HEK293T (cell line): ENCODE results near the gene AKIRIN2.

ENCODE experiments used
- CTCF ChIA-PET: fragments of 350-600 bp; formaldehyde crosslinking; extraction: SDS; loops from one replicate; lab custom pipeline; 2021; ENCODE audit warnings: antibody characterized with exemption, inconsistent platforms; lab: Yijun Ruan, JAX
- POLR2A ChIA-PET: fragments of 350-600 bp; formaldehyde crosslinking; extraction: SDS; loops from one replicate; lab custom pipeline; 2020; ENCODE audit warnings: antibody characterized with exemption, inconsistent platforms; lab: Yijun Ruan, JAX
- DNase-seq: peaks from one replicate; pipeline ENCODE4 v3.0.0; 2012; ENCODE audit warnings: mixed read lengths; ENCODE audit errors: extremely low spot score
- ARNT ChIP-seq: fragments of 450-650 bp; IDR thresholded peaks from 2 replicates; pipeline ENCODE4 v1.6.1; 2017; ENCODE audit warnings: mild to moderate bottlenecking
- BHLHE40 ChIP-seq: fragments of 450-650 bp; IDR thresholded peaks from 2 replicates; pipeline ENCODE4 v1.6.1; 2016; ENCODE audit warnings: mild to moderate bottlenecking, moderate library complexity, borderline replicate concordance
- CTBP1 ChIP-seq: fragments of 450-650 bp; IDR thresholded peaks from 2 replicates; pipeline ENCODE4 v1.6.1; 2016; ENCODE audit warnings: borderline replicate concordance
- ELF4 ChIP-seq: fragments of 450-650 bp; IDR thresholded peaks from 2 replicates; pipeline ENCODE4 v1.6.1; 2017; ENCODE audit warnings: antibody characterized with exemption
- FOXA1 ChIP-seq: fragments of 450-650 bp; IDR thresholded peaks from 2 replicates; pipeline ENCODE4 v1.6.1; 2016; ENCODE audit warnings: mild to moderate bottlenecking
- FOXK2 ChIP-seq: fragments of 450-650 bp; IDR thresholded peaks from 2 replicates; pipeline ENCODE4 v1.6.1; 2016; ENCODE audit warnings: mild to moderate bottlenecking
- FOXM1 ChIP-seq: fragments of 450-650 bp; IDR thresholded peaks from 2 replicates; pipeline ENCODE4 v1.6.1; 2017; ENCODE audit warnings: mild to moderate bottlenecking, borderline replicate concordance
- HDGF ChIP-seq: fragments of 450-650 bp; IDR thresholded peaks from 2 replicates; pipeline ENCODE4 v1.6.1; 2017; ENCODE audit warnings: antibody characterized with exemption, borderline replicate concordance
- L3MBTL2 ChIP-seq: fragments of 450-650 bp; conservative IDR thresholded peaks from 2 replicates; pipeline ENCODE4 v1.6.1; 2016; ENCODE audit warnings: mild to moderate bottlenecking
- LEF1 ChIP-seq: fragments of 450-650 bp; IDR thresholded peaks from 2 replicates; pipeline ENCODE4 v1.6.1; 2017; ENCODE audit warnings: mild to moderate bottlenecking, borderline replicate concordance
- NFRKB ChIP-seq: fragments of 450-650 bp; IDR thresholded peaks from 2 replicates; pipeline ENCODE4 v1.6.1; 2016; ENCODE audit warnings: mild to moderate bottlenecking, moderate library complexity
- SP1 ChIP-seq: fragments of 450-650 bp; IDR thresholded peaks from 2 replicates; pipeline ENCODE4 v1.6.1; 2017
- SUZ12 ChIP-seq: fragments of 450-650 bp; IDR thresholded peaks from 2 replicates; pipeline ENCODE4 v1.6.1; 2016; ENCODE audit warnings: mild to moderate bottlenecking
- TARDBP ChIP-seq: fragments of 450-650 bp; IDR thresholded peaks from 2 replicates; pipeline ENCODE4 v1.6.1; 2016
- ZNF384 ChIP-seq: fragments of 450-650 bp; IDR thresholded peaks from 2 replicates; pipeline ENCODE4 v1.6.1; 2016
- TF ChIP-seq, protein P1 (sequence below): fragments of 450-650 bp; IDR thresholded peaks from 2 replicates; pipeline ENCODE4 v1.6.1; 2016

AKIRIN2 gene

DNA sequence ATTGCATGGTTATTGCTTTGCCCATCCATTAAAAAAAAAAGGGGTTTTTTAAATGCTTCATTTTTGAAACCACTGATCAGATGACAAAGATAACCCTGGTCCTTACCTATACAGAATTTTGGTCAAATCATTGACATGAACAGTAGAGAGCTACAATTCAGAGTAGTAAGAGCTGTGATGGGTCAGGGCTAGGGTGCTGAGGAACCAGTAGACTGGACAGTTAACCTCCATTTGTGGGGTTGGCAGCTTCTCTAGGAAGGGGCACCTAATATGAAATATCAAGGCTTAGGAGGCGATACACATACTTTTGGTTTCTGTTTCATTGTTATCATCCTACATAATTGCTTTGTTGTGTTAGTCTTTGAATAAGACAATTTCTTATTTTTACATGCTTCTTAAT is 57.0 kb downstream of the AKIRIN2 start:
- CTCF ChIA-PET = no interaction called here
- no peak for DNase-seq
- POLR2A ChIA-PET = no interaction called here
- TF ChIP-seq SUZ12 = no peak
- TF ChIP-seq BHLHE40 = no peak
- no peak for TF ChIP-seq L3MBTL2
- no peak for TF ChIP-seq ELF4
- TF ChIP-seq NFRKB = no peak
- TF ChIP-seq FOXM1 = no peak
- TF ChIP-seq ZNF384 = no peak
- no peak for TF ChIP-seq CTBP1
- no peak for TF ChIP-seq HDGF
- TF ChIP-seq FOXA1 = no peak
- TF ChIP-seq FOXK2 = no peak
- TF ChIP-seq LEF1 = no peak
- TF ChIP-seq, protein P1, sequence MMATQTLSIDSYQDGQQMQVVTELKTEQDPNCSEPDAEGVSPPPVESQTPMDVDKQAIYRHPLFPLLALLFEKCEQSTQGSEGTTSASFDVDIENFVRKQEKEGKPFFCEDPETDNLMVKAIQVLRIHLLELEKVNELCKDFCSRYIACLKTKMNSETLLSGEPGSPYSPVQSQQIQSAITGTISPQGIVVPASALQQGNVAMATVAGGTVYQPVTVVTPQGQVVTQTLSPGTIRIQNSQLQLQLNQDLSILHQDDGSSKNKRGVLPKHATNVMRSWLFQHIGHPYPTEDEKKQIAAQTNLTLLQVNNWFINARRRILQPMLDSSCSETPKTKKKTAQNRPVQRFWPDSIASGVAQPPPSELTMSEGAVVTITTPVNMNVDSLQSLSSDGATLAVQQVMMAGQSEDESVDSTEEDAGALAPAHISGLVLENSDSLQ = no peak
- TF ChIP-seq SP1 = no peak
- TF ChIP-seq TARDBP = no peak
- no peak for TF ChIP-seq ARNT

DNA sequence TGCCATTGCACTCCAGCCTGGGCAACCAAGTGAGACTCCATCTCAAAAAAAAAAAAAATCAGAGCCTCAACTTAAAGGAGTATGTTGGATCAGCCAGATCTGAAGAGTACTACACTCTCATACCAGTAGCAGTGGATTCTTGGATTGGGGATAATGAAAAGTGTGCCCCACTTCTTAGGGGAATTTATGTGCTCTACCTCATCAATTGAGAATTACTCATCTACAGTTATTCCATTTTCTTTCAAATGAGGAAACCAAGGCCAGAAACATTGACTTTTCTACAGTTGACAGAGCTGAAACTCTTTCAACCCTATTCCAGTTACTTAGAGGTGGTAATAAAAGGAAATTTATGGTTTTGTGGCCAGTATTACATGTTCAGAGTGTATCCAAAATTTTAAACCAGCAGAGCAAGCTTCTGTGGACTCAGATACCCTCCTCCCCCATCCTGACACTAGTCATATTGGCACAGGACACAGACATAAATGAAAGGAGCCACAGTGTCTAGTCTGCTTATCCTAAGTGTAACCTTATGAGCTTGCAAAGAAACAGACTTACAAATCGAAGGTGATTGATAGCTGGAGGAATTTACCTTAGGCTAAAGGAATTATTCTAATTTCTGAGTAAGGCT is 60.9 kb downstream of the AKIRIN2 start:
- ChIA-PET POLR2A (no interaction called here), CTCF (no interaction called here)
- no peak for TF ChIP-seq FOXK2
- TF ChIP-seq NFRKB = no peak
- no peak for TF ChIP-seq FOXM1
- TF ChIP-seq, protein P1 = no peak
- no peak for TF ChIP-seq ZNF384
- TF ChIP-seq TARDBP = no peak
- TF ChIP-seq CTBP1 = no peak
- no peak for TF ChIP-seq HDGF
- TF ChIP-seq ELF4 = no peak
- no peak for TF ChIP-seq SP1
- no peak for TF ChIP-seq LEF1
- TF ChIP-seq BHLHE40 = no peak
- no peak for TF ChIP-seq FOXA1
- TF ChIP-seq L3MBTL2 = no peak
- TF ChIP-seq SUZ12 = no peak
- no peak for DNase-seq

DNA sequence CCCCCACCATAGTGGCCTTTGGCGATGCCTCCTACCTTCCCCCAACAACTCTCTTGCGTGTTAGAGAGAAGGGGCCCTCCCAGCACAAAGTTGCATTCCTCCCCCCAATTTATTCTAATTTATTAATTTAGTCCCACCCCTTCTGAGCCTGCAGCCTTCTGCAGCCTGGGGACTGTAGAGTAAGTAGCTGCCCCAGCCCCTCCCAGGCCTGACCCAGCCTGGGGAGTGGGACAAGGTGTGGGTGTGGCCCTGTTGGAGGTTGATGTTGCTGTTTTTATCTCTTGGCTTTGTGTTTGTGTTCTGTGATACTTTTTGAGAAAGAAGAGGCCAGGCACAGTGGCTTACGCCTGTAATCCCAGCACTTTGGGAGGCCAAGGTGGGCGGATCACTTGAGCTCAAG is 62.7 kb downstream of the AKIRIN2 start:
- no peak for DNase-seq
- ChIA-PET POLR2A (no interaction called here), CTCF (interaction anchor here (1.2 kb wide), 1 partner anchor 12 kb away, joined by 3 read pairs; no protein-coding TSS in a partner anchor)
- TF ChIP-seq FOXM1 (no peak), BHLHE40 (no peak), ZNF384 (no peak), NFRKB (no peak), TARDBP (no peak), HDGF (no peak), SP1 (no peak), SUZ12 (no peak), FOXK2 (no peak), CTBP1 (no peak), L3MBTL2 (no peak), ELF4 (no peak), ARNT (no peak), FOXA1 (no peak), LEF1 (no peak)
- TF ChIP-seq, protein P1 = no peak

DNA sequence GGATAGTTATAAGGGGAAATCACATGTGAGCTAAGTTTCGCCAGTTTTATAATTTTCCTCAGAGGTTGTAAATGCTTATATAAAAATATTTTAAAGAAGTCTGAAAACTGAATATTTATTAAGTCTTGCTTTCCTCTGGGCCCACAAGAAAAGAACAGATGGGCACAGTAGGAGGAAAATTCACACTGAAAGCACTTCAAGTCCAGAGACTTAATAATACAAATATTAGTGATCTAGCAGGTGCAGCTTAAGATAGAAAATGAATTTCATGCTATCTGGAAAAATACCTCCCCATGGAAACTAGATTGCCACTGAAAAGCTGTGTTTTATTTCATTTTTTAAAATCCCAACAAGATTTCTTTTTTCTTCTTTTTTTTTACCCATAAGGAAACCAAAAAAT is 64.9 kb downstream of the AKIRIN2 start:
- TF ChIP-seq FOXM1 (no peak), L3MBTL2 (no peak), BHLHE40 (no peak), ARNT (no peak), TARDBP (no peak), CTBP1 (no peak), ELF4 (no peak), SUZ12 (no peak), LEF1 (no peak), NFRKB (no peak), ZNF384 (no peak), SP1 (no peak), FOXK2 (no peak), FOXA1 (no peak), HDGF (no peak)
- TF ChIP-seq, protein P1 = no peak
- DNase-seq = no peak
- ChIA-PET POLR2A (interaction anchor here (0.6 kb wide), 1 partner anchor 14 kb away, joined by 4 read pairs; no protein-coding TSS in a partner anchor), CTCF (no interaction called here)

DNA sequence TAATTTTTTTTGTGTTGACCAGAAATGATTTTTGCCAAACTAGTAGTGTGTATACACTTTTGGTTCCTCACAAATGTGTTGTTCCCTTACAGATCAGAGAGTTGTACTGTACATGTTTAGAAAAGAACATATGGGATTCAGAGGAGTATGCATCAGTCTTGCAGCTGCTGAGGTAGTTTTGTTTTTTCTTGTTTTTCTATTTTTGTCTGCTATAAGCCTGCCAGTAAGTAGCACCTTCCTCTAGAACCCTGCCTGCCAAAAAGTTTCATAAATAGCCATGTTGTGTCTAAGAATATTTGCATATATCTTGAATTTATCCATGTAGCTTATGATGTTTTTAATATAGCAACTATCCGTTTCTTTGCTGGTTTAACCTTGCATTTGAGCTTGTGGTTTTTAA is 65.7 kb downstream of the AKIRIN2 start:
- POLR2A ChIA-PET = interaction anchor here (0.6 kb wide), 1 partner anchor 15 kb away, joined by 4 read pairs; no protein-coding TSS in a partner anchor
- CTCF ChIA-PET = no interaction called here

More for the DNA sequence above, 65.7 kb downstream of the AKIRIN2 start:
- TF ChIP-seq FOXA1 = no peak
- TF ChIP-seq FOXM1 = no peak
- no peak for TF ChIP-seq HDGF
- no peak for TF ChIP-seq L3MBTL2
- no peak for TF ChIP-seq SUZ12
- no peak for TF ChIP-seq CTBP1
- TF ChIP-seq ZNF384 = no peak
- no peak for TF ChIP-seq ARNT
- TF ChIP-seq FOXK2 = no peak
- no peak for TF ChIP-seq LEF1
- TF ChIP-seq ELF4 = no peak
- TF ChIP-seq TARDBP = no peak
- no peak for TF ChIP-seq SP1
- no peak for TF ChIP-seq NFRKB
- TF ChIP-seq, protein P1 = no peak
- no peak for TF ChIP-seq BHLHE40
- no peak for DNase-seq
